Amniotic epithelial cell (primary cell): ENCODE measurements around the gene WIPI1.
"Not testable (repeated sequence)": the region's sequence is repeated elsewhere in the genome, so short reads cannot be mapped to it uniquely, and the experiment has no call there.

ENCODE experiments used
- DNase-seq: peaks from one replicate; pipeline ENCODE4 v3.0.0-alpha.2; 2010; ENCODE audit warnings: low read depth

WIPI1 gene

GRCh38 chr17:68457168-68457538, at the start of gene WIPI1:
TSS of gene WIPI1 (minus strand) at chr17:68457496. CDS start at chr17:68457421, 75 bp downstream.
- DNase-seq: no peak

DNA sequence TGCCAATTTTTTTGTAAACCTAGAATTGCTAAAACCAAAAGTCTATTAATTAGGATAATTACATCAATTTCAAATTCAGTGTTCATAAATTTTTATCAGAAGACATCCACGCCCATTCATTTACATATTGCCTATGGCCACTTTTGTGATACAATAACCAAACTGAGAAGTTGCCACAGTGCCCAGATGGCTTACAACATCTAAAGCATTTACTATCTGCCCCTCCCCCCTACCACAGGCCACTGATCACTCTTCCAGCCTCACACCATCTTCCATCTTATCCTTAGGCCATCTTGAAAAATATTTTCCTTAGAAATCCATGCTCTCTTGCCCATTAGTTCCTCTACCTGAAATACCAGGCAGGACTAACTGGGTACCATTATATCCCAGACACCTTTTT, 48.7 kb upstream of the WIPI1 start:
- DNase-seq: no peak

DNA sequence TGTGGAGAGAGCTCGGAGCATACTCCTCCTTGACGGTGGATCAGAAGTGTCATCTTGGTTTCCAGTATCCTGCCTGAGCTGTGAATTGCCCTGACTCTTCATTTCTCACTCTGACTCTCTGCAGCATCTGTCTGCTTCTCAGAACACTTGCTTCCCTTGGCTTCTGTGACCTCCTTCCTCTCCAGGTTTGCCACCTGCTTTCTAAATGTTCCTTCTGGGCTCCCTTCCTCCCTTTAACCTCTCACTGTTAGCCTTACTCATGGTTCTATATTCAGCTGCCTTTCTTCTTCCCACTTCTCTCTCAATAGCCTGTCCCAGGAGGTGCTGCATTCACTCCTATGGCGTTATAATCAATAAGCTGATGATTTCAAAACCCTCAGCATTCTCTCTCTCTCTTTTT, 43.8 kb upstream of the WIPI1 start:
- DNase-seq: no peak

GRCh38 chr17:68499587-68499986, 42.3 kb upstream of the WIPI1 start:
- no peak for DNase-seq

DNA sequence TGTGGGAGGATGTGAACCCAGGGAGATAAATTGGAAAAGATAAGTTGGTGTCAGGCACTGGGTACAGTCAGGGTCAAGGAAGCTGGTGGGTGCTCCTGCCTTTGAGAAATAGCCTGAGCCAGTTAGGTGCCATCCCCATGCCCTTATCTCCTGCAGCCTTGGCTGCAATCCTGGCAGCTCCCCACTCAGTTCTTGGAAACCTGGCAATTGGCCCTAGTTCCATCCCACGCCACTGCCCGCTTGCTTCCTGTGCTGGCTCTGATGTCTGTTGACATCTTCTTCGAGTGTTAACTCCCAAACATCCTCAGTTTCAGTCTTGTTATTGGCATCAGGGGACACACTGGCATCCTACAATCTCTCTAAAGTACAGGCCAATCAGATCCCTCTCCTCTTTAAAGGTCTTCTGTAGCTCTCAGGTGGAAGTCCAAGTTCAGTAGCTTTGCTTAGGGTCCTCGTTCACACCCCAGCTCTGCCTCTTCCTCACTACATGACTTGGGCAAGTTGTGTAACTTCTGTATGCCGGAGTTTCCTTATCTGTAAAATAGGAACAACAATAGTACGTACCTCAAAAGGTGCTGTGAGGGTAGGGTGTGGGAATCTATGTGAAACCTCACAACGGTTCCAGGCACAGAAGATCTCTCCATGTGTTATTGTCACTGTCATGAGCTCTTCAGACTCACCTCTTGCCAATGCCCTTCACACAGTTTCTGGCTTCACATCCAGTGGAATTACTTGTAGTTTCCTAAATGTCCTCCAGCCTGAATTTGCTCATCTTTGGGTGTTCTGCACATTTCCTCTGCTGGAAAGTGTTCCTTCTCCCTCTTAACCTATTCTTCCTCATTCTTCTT, 41.4 kb upstream of the WIPI1 start:
- peak; percentile 74 for DNase-seq

GRCh38 chr17:68497885-68498319, 40.6 kb upstream of the WIPI1 start:
- no peak for DNase-seq

DNA sequence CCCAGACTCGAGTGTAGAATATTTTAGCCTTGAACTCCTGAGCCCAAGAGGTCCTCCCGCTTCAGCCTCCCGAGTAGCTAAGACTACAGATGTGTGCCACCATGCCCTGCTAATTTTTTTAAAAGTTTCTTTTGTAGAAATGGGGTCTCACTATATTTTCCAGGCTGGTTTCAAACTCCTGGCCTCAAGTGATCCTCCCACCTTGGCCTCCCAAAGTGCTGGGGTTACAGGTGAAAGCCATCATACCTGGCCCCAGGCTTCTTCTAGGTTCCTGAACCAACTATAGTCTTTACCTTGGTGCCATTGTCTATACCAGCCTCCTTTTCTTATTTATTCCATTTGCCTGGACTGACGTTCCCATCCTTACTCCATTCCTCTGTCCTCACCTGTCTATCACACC, 37.8 kb upstream of the WIPI1 start:
- DNase-seq: no peak

GRCh38 chr17:68492394-68493054, 35.2 kb upstream of the WIPI1 start:
- DNase-seq: not testable (repeated sequence)

- DNase-seq: peak; percentile 78
Measured at GRCh38 chr17:68491381-68492231, 34.3 kb upstream of the WIPI1 start.

DNA sequence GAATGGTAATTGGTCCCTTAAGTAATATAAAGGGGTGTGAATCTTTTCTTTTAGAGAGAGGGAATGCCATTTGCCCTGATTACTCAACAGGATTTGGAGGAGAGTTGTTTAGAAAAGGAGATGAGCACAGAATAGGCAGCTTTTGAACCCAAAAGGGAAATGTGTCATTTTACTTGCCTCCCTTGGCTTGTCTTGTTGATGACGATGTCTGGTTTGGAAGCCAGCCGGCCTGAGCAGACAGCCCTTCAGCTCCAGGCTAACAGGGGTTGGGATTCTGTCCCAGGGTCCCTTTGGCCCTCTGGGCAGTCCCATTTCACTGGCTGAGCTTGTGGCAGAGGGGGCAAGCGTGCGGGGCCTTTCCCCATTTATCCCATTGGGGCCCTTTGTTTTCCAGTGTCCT, 32.6 kb upstream of the WIPI1 start:
- DNase-seq: no peak

- DNase-seq: no peak
Measured at GRCh38 chr17:68484458-68484857, 27.2 kb upstream of the WIPI1 start.

GRCh38 chr17:68482576-68483041, 25.3 kb upstream of the WIPI1 start:
- DNase-seq: no peak

DNA sequence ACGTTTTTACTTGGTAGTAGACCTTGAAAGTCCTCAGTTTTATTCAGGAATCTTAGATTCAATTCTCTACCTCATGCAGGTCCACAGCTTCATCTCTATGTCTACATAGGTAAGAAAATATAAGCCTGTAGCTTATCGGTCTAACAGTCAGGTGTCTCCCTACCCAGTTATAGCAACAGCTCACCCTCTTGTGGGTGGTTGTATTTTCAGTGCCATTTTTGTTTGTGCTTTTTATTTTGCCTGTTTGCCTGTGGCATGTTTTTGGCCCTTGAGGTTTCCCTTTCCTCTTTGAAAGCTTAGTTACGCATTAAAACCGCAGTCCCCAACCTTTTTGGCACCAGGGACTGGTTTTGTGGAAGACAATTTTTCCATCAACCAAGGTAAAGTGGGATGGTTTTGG, 23.6 kb upstream of the WIPI1 start:
- DNase-seq: no peak

DNA sequence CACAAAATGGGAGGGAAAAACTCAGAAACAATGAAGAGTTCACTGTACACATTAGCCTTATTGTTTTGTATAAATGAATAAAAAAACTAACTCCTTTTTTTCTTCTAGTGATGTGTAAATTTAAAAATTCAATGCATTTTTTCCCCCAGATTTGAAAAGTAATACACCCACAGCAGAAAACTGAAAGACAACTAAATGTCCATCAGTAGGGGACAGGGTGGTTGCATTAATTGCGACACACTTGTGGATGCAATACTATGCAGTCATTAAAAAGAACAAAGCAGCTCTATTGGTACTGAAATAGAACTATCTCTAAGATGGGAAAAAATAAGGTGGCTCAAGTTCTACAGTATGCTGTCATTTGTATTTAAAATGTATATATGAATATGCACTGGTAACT, 13.7 kb upstream of the WIPI1 start:
- DNase-seq: no peak

DNA sequence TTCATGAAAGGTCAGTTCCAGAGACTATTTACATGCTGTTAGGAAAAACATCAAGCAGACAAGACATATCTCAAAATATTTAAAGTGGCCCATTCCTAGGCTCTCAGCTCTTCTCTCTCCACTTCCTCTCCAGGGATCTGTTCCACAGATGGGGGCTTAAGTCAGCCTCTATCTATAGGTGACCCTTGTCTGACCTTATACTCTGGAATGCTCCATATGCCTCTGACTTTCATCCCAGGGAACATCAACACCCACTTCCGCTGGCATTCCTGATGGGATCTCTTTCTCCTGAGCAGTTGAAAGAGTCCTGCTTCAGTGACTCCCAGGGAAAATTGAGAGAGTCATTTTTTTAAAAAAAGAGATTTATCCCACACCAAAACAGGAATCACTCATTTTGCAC, 11.5 kb upstream of the WIPI1 start:
- peak; percentile 43 for DNase-seq

DNA sequence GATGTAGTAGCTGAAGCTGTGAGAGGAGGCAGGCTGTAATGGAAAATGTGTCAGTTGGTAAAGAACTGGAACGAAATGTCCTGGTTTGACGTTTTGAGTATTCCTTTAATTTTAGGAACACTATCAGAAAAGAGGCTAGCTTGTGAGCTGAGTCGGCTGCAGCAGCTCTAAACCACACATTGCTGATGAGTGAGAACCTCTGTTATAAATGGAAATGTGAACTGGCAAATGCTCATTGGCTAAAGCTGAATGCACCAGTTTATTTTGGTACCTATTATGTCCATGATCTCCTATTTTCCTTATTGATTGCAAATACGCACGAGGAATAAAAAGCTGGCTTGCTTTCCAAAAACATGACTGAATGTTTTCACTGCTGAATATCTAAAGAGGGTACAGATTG, 11.0 kb upstream of the WIPI1 start:
- DNase-seq: no peak

- DNase-seq: no peak
Measured at GRCh38 chr17:68463211-68464019, 6.1 kb upstream of the WIPI1 start.

GRCh38 chr17:68462381-68463210, 5.3 kb upstream of the WIPI1 start:
- peak; percentile 77 for DNase-seq

DNA sequence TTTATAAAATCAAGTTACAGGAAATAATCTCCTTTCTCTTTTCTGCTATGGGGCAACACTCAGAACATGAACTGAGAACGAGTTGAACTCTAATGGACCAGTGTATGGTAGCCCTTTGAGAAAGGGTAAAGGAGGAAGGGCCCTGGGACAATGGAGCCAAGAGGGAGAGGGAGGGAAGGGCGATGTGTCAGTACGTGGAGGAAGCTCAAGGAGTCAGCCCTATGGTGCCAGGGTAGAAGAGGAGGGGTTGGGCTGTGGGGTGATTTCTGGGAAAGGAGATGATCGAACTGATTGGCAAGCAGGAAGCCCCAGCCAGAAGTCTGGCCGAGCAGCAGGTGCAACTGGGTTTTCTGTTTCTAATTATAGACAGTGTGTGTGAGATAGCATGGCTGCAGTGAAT, 4.3 kb upstream of the WIPI1 start:
- no peak for DNase-seq

DNA sequence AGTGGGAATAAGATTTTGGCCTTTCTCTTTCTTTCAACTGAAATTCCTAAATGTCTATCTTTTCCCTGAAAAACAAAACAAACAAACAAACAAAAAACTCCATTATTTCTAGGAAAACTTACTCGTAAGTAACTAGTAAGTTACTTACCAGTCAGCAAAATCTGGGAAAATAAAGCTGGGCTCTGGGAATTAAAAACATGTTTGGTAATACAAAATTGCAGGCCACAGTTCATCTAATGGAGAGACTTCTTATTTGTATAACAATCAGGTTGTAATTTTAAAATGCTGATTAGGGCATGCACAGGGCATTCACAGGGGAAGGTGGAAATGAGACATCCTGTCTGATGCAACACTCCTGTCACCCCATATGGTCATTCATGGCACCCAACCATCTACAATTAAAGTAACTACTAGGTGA, 3.8 kb upstream of the WIPI1 start:
- DNase-seq: no peak

- DNase-seq: no peak
Measured at GRCh38 chr17:68460715-68461114, 3.4 kb upstream of the WIPI1 start.
